Thoracic aorta (tissue), 2 donors: Measurements from ENCODE around the gene TUG1. TPM values are rescaled to one million over a fixed set of nuclear protein-coding genes. Genes with fewer than 3 reads are reported as not detected.
A peak's percentile ranks its signal among the peaks of the same experiment; 100 is the strongest.

ENCODE experiments used
- ATAC-seq: fragments of 150-250 bp; one replicate; pipeline ENCODE4 v1.8.0; 2017; ENCODE audit warnings: low read depth; ENCODE audit not compliant: insufficient number of reproducible peaks, low FRiP score
- DNase-seq: peaks from one replicate; pipeline ENCODE4 v3.0.0-alpha.2; 2020; ENCODE audit warnings: low spot score
- H3K27ac ChIP-seq, 2 donors: fragments of 200-600 bp; sonication (generic); 1 replicate in 1 of 2; 2 replicates in 1 of 2; pipeline ENCODE4 v1.5.1; 2016; ENCODE audit warnings: mild to moderate bottlenecking in 2 of 2, moderate library complexity in 2 of 2
- H3K27me3 ChIP-seq: fragments of 200-600 bp; sonication (generic); replicated peaks from 2 replicates; pipeline ENCODE4 v1.6.0; 2016; ENCODE audit warnings: mild to moderate bottlenecking; ENCODE audit not compliant: insufficient read depth
- H3K36me3 ChIP-seq: fragments of 200-600 bp; sonication (generic); one replicate; pipeline ENCODE4 v1.5.1; 2016
- H3K4me1 ChIP-seq, 2 donors: fragments of 200-600 bp; sonication (generic); 1 replicate in 1 of 2; 2 replicates in 1 of 2; pipeline versions ENCODE4 v1.5.1 to v1.6.0; 2016; ENCODE audit warnings: low read depth in 2 of 2, mild to moderate bottlenecking in 1 of 2; ENCODE audit not compliant: control insufficient read depth in 1 of 2
- H3K4me3 ChIP-seq: fragments of 200-600 bp; sonication (generic); 2 replicates; pipeline ENCODE4 v1.5.1; 2016; ENCODE audit warnings: mild to moderate bottlenecking
- H3K9me3 ChIP-seq: fragments of 200-600 bp; sonication (generic); 2 replicates; pipeline ENCODE4 v1.5.1; 2016
- CTCF ChIP-seq: fragments of 200-600 bp; sonication (generic); IDR thresholded peaks from one replicate; pipeline ENCODE4 v1.5.1; 2019; ENCODE audit warnings: antibody characterized with exemption
- total RNA-seq, 2 donors: library from RNA; depleted of rRNA; stranded (reverse); fragments of >200 nt; gene quantifications; one replicate each; pipeline versions ENCODE4 v1.1.0 to v1.2.3, GENCODE V29; 2016

Gene TUG1
- total RNA-seq, 2 donors from 2014 or later, result 69.0 to 109 TPM

- Histone ChIP-seq H3K27ac (peak overlapping the region; percentile 89 to 95), H3K4me1 (peaks cover 35 to 87% of the 10 kb centered on the region in 2 donors), H3K27me3 (no peaks in the 10 kb centered on the region), H3K36me3 (peaks cover 23% of the 10 kb centered on the region), H3K9me3 (no peaks in the 10 kb centered on the region), H3K4me3 (no peak overlapping the region)
- DNase-seq (no peak), ATAC-seq (no peak)
- no peak for TF ChIP-seq CTCF
These were observed 22.7 kb upstream of the TUG1 start for GRCh38 chr22:30946354-30946753.

- H3K9me3 ChIP-seq, result no peaks in the 10 kb centered on the region
- no peaks in the 10 kb centered on the region for H3K27me3 ChIP-seq
- DNase-seq (peak; percentile 21), ATAC-seq (no peak)
- no peak overlapping the region for H3K4me3 ChIP-seq
- H3K4me1 ChIP-seq, result peaks cover 35 to 96% of the 10 kb centered on the region in 2 donors
- peaks cover 13% of the 10 kb centered on the region for H3K36me3 ChIP-seq
- TF ChIP-seq CTCF, result peak; percentile 50
- H3K27ac ChIP-seq, result peak overlapping the region; percentile 89 to 95
These were observed 21.8 kb upstream of the TUG1 start for GRCh38 chr22:30947173-30947815.

GRCh38 chr22:30947816-30948454 is 21.1 kb upstream of the TUG1 start:
- ATAC-seq (no peak), DNase-seq (no peak)
- Histone ChIP-seq H3K27ac (peak overlapping the region; percentile 89 to 95), H3K36me3 (peaks cover 10% of the 10 kb centered on the region), H3K27me3 (no peaks in the 10 kb centered on the region), H3K4me1 (peaks cover 35 to 99% of the 10 kb centered on the region in 2 donors), H3K4me3 (no peak overlapping the region), H3K9me3 (no peaks in the 10 kb centered on the region)
- peak; percentile 52 for TF ChIP-seq CTCF

GRCh38 chr22:30948930-30949342 is 20.1 kb upstream of the TUG1 start:
- Histone ChIP-seq H3K27me3 (no peaks in the 10 kb centered on the region), H3K4me1 (peaks cover 31 to 95% of the 10 kb centered on the region in 2 donors), H3K4me3 (no peak overlapping the region), H3K9me3 (no peaks in the 10 kb centered on the region), H3K36me3 (peaks cover 10% of the 10 kb centered on the region), H3K27ac (peak overlapping the region; percentile 89 to 95)
- ATAC-seq (peak; percentile 54), DNase-seq (no peak)
- peak; percentile 54 for TF ChIP-seq CTCF

GRCh38 chr22:30949934-30950660 is 19.0 kb upstream of the TUG1 start:
- peaks cover 6% of the 10 kb centered on the region for H3K36me3 ChIP-seq
- H3K9me3 ChIP-seq, result no peaks in the 10 kb centered on the region
- peak overlapping the region; percentile 89 to 95 for H3K27ac ChIP-seq
- DNase-seq (no peak), ATAC-seq (no peak)
- no peak overlapping the region for H3K4me3 ChIP-seq
- no peak for TF ChIP-seq CTCF
- peaks cover 28 to 84% of the 10 kb centered on the region in 2 donors for H3K4me1 ChIP-seq
- no peaks in the 10 kb centered on the region for H3K27me3 ChIP-seq
